HepG2 (cell line): ENCODE data around the gene PBX4.

ENCODE experiments used
- HNF4G ChIP-seq, 2 experiments: sonication (generic) in 1 of 2; formaldehyde crosslinking in 1 of 2; IDR thresholded peaks; 2 replicates each; pipeline versions ENCODE4 v1.4.0 to v1.6.1; 2011 to 2020; ENCODE audit warnings: borderline replicate concordance in 2 of 2, low read depth in 2 of 2, mild to moderate bottlenecking in 2 of 2, low read length in 1 of 2, missing genetic modification reagents in 1 of 2, moderate library complexity in 1 of 2
- TCF7L2 ChIP-seq: IDR thresholded peaks from 2 replicates; pipeline ENCODE4 v1.6.1; 2011; ENCODE audit warnings: mild to moderate bottlenecking, low read depth, low read length, moderate library complexity

DNA sequence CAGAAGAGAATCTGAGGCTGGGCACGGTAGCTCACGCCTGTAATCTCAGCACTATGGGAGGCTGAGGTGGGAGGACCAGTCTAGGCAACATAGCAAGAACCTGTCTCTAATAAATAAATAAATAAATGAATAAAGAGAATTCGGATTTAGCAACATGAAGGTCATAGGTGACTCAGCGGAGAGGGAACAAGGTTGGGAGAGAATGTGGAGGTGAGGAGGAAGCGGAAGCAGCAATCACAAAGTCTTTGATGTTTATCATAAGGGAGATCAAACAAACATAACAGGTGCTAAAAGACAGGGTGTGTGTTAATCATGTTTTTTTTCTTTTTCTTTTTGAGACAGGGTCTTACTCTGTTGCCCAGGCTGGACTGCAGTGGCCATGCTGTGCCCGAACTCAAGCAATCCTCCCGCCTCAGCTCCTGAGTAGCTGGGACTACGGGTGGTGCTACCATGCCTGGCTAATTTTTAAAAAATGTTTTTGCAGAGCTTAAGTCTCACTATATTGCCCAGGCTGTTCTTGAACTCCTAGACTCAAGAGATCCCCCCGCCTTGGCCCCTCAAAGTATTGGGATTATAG is 16.3 kb downstream of the PBX4 start:
- TF ChIP-seq TCF7L2 (no peak), HNF4G (IDR thresholded peaks at IDR 0.05; ENCODE audit: borderline replicate concordance, low read depth, low read length) (no peak), HNF4G (CRISPR knock-in tag; IDR thresholded peaks at IDR 0.05; ENCODE audit: borderline replicate concordance, low read depth) (no peak)
